HG03039 (cell line): ENCODE data around the gene GNAZ.

Experiments
- ATAC-seq: cut with Tn5 transposase; IDR thresholded peaks from one replicate; pipeline ENCODE4 v1.9.1; 2021; ENCODE audit warnings: mild to moderate bottlenecking, moderate library complexity; ENCODE audit not compliant: unreplicated experiment

GNAZ gene

GRCh38 chr22:23090457-23090835 lies 20.1 kb downstream of the GNAZ start:
- no peak for ATAC-seq

GRCh38 chr22:23091760-23092159 lies 21.4 kb downstream of the GNAZ start:
- ATAC-seq = no peak

GRCh38 chr22:23092217-23092955 lies 22.1 kb downstream of the GNAZ start:
- ATAC-seq = no peak

DNA sequence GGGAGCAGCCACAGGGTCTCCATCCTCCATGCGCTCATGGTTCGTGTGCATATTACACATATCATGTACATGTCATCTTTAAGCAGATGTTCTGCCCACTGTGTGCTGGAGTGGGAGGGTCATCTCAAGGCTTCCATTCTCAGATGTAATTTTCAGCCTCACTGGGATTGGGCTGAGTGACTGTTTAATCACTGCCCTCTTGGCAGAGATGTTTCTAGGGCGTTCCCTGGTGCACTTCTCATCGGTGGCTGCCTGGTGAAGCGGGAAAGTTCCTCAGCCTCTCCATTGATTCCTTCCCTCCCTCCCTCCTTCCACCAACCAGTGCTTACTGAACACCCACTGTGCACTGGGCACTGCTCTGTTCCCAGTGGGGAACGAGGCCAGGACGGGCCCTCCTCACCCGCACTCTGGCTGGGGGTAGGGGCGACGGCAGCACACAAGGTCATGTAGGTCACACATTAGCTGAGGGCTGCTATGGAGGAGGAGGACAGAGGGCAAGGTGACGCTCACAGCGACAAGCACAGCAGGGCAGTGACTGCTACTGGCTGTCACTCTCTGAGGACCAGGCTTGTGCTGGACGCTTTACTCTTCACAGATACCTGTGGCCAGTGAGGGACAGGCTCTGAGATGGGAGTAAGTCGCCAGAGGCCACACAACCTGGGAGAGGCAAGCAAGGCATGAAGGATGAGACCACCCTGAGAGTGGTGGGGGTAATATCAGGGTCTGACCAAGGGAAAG lies 22.9 kb downstream of the GNAZ start:
- ATAC-seq = no peak

- no peak for ATAC-seq
These were observed 23.9 kb downstream of the GNAZ start for GRCh38 chr22:23094260-23094659.

DNA sequence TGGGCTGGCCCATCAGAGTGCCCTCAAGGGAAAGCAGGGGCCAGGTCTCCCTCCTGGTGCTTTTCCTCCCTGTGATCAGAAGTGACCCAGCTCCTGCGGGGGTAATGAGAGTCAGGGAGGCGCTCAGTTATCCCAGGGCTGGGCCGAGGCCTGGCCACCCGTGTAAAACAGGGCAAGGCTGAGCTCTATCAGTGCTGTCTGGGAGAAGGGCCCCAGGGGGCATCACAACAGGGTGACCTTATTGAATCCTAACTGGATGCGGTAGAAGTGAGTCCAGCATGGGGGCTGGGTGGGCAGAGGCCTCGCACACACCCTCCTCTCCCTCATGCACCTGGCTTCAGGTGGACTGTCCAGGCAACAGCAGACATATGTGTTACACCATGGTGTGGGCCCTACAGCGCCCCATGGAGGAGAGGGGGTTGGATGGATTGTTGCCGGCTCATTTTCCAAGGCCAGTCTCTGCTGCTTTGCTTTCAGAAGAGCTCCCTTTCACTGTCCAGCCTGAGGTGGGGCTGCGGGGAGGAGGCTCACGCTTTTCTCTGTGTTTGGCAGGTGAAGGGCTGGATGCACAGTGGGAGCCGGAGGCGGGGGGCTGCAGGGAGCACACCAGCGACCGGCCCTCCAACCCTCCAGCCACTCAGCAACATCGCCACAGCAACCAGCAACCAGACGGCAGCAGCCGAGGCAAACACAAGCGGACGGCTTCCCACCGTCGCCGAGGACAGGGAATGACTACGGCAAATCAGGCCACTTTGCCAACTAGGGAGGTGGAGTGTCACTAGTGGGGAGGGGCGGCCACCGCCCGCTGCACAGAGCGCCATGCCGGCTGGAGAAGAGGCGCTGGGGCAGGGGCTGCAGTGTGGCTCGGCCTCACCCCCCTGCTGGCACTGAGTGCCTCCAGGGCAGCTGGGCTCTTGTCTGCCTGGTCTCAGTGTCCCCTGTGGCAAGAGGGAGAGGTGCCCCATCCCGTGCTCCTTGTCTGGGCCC lies 24.7 kb downstream of the GNAZ start:
- no peak for ATAC-seq

DNA sequence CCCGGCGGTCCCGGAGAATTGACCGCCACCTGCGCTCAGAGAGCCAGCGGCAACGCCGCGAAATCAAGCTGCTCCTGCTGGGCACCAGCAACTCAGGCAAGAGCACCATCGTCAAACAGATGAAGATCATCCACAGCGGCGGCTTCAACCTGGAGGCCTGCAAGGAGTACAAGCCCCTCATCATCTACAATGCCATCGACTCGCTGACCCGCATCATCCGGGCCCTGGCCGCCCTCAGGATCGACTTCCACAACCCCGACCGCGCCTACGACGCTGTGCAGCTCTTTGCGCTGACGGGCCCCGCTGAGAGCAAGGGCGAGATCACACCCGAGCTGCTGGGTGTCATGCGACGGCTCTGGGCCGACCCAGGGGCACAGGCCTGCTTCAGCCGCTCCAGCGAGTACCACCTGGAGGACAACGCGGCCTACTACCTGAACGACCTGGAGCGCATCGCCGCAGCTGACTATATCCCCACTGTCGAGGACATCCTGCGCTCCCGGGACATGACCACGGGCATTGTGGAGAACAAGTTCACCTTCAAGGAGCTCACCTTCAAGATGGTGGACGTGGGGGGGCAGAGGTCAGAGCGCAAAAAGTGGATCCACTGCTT lies 25.5 kb downstream of the GNAZ start:
- no peak for ATAC-seq

DNA sequence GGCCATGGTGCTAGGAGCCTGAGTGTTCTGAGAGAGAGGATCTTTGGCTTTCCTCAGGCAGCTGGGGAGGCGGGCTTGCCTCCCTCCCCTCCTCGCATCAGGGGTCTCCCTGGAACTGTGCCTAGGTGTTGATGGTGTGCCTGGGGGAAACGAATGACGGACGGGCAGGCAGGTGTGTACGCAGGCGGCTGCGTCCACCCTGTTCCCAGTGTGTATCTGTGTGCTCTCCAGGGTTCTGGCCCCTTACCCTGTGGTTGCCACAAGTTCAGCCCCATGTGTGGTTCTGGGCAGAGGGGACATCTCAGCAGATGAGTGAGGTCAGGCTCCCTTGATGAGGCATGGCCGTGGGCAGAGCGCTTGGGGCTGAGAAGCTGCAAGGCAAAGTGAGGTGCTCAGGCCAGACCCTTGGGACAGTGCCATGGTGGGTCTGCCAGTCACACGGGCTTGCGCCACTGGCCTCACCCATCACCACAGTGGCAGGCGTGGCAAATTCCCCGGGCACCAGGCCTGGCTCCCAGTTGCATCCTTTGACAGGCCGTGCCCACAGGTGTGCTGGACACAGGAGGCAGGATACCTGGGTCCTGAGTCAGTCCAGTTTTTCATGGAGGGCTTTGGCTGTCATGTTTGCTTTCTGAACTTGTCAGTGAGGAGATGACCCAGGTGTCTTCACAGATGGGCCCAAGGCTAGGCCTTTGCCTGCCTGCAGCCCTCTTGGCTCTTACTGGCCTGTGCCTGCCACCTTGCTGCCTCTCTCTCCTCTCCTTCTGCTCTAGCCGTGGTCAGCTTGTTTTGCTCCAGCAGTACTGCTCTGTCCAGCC lies 27.3 kb downstream of the GNAZ start:
- ATAC-seq = no peak

DNA sequence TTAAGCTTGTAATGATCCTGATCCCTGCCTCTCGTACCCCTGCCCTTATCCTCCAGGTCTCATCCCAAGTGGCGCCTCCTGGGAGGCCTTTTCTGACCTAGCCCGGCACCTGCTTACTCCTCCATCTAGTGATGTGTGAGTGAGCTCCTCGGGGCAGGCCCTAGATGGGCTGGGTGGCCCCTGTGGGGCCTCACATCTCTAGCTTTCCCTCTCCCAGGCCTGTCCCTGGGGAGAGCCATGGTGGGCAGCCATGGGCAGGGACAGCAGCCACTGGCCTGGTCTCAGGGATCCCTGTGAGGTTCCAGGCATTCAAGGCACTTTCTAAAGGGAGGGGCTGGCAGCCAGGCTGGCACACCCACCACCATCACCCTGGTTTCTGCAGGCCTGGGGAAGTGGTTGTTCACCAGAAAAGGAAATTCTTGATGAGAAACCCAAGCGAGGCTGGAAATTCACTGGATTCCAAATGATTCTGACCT lies 27.9 kb downstream of the GNAZ start:
- ATAC-seq = no peak

GRCh38 chr22:23098718-23099530 lies 28.6 kb downstream of the GNAZ start:
- ATAC-seq = no peak

DNA sequence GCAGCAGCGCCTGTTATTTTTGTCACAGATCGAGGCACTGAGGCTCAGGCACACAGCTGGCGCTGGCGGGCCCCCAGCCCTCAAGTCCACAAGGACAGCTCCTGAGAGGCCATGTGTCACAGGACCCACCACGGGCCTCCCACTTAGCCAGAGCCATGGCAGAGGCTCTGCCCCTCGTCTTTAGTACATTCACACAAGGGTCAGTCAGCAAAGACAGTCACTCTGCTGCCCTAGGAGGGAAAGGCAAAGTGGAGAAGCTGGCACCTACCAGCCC lies 29.1 kb downstream of the GNAZ start:
- ATAC-seq = no peak

GRCh38 chr22:23100124-23100801 lies 29.9 kb downstream of the GNAZ start:
- ATAC-seq = no peak

GRCh38 chr22:23101524-23101923 lies 31.2 kb downstream of the GNAZ start:
- ATAC-seq = no peak

DNA sequence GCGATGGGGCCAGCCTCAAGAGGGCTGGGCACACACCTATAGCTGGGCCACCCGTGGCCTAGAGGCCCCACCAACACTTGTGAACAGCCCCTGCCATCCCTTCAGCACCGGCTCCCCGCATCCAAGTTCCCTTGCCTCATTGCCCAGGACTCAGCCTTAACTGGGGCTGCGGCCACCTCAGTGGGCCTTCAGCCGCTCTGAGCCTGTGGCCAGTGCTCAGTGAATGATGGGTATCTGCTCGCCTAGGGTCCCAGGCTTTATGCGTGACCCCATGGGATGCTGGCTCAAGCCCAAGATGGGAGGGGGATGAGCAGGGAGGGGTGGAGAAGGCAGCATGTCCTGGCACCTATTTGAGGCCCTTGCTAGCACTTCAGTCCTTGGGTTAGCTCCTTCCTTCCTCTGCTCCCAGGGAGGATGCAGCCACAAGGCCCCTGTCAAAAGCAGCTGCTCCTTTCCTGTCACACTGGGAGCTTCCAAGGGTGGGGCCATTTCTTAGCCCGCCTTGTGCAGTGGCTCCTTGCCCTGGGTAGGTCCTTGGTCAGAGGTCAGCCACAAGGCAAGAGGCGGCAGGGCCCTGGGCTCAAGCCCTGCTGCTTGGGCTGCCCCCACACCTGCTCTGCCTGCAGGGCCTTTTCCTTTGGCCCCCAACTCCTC lies 31.8 kb downstream of the GNAZ start:
- no peak for ATAC-seq

DNA sequence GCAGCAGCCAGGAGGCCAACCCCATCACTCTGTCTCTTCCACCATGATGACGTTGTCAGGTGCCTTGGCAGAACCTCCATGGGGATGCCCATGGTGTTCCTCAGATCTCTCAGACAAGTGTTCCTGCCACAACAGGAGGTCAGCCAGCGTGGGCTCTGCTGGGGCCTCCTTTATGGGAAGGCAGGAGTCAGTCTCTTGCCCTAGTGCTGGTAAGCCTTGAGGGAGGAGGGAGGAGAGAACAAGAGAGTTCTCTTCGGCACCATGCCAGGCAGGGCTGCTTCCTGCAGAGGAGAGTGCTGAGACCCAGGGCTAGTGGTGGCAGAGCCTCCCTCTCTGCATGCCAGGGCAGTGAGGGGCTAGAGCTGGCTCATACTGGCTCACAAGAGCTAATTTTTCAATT lies 32.5 kb downstream of the GNAZ start:
- ATAC-seq = no peak

- ATAC-seq = no peak
These were observed 33.1 kb downstream of the GNAZ start for GRCh38 chr22:23103199-23103954.

- no peak for ATAC-seq
These were observed 34.1 kb downstream of the GNAZ start for GRCh38 chr22:23104187-23104971.
